ENCODE measurements around the gene ZNF334.

DNA sequence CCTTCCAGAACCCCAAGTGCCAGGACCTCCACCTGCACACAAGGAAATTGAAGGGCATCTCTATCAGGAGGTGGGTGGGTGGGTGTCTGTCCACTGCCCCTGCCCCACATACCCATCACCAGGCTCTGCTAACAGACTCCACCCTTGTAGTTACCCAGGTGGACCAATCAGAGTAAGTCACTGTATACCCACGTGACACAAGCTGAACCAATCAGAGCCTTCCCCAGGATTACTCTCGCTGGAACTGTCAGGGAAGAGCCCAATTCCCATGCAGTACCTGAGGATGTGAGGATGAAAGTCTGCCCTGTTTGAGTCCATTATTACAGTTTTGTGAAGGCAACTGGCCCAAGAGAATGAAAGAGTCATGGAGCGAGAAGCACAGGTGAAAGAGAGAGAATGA lies 32.9 kb upstream of the ZNF334 start:
- TF ChIP-seq EP300 (IDR thresholded peaks at IDR 0.05) (no peak), POLR2AphosphoS5 (IDR thresholded peaks at IDR 0.05) (no peak), POLR2A (IDR thresholded peaks at IDR 0.05) (no peak)
- TF ChIP-seq, protein P1, sequence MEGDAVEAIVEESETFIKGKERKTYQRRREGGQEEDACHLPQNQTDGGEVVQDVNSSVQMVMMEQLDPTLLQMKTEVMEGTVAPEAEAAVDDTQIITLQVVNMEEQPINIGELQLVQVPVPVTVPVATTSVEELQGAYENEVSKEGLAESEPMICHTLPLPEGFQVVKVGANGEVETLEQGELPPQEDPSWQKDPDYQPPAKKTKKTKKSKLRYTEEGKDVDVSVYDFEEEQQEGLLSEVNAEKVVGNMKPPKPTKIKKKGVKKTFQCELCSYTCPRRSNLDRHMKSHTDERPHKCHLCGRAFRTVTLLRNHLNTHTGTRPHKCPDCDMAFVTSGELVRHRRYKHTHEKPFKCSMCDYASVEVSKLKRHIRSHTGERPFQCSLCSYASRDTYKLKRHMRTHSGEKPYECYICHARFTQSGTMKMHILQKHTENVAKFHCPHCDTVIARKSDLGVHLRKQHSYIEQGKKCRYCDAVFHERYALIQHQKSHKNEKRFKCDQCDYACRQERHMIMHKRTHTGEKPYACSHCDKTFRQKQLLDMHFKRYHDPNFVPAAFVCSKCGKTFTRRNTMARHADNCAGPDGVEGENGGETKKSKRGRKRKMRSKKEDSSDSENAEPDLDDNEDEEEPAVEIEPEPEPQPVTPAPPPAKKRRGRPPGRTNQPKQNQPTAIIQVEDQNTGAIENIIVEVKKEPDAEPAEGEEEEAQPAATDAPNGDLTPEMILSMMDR (IDR thresholded peaks at IDR 0.05): no peak

Measured in gastroesophageal sphincter (tissue), 3 donors.